ENCODE results near the gene HSPA1B.

DNA sequence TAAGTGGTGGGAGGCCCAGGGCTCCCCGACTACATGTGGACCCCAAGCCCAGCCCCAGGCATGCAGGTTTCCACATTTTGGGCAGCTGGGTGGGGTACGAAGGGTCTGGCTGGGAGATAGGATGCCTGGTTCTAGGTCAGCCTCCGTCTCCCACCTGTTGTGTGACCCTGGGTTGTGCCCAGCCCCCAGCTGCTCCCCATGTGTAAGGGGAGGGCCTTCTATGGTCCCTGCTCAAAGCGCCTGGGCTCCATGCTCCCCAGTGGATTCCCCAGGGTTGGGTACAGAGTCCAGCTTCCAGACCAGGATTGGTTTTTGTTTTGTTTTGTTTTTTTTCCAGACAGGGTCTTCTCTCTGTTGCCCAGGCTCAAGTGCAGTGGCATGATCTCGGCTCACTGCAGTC lies 49.3 kb upstream of the HSPA1B start:
- TF ChIP-seq, protein P1, sequence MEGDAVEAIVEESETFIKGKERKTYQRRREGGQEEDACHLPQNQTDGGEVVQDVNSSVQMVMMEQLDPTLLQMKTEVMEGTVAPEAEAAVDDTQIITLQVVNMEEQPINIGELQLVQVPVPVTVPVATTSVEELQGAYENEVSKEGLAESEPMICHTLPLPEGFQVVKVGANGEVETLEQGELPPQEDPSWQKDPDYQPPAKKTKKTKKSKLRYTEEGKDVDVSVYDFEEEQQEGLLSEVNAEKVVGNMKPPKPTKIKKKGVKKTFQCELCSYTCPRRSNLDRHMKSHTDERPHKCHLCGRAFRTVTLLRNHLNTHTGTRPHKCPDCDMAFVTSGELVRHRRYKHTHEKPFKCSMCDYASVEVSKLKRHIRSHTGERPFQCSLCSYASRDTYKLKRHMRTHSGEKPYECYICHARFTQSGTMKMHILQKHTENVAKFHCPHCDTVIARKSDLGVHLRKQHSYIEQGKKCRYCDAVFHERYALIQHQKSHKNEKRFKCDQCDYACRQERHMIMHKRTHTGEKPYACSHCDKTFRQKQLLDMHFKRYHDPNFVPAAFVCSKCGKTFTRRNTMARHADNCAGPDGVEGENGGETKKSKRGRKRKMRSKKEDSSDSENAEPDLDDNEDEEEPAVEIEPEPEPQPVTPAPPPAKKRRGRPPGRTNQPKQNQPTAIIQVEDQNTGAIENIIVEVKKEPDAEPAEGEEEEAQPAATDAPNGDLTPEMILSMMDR (IDR thresholded peaks at IDR 0.05): no peak
- no peak for TF ChIP-seq POLR2A (IDR thresholded peaks at IDR 0.05)

All from right lobe of liver (tissue), 4 donors.